ENCODE results near the gene EXOSC9. TPM values are rescaled to one million over a fixed set of nuclear protein-coding genes. Genes with fewer than 3 reads are reported as not detected.
A peak's percentile ranks its signal among the peaks of the same experiment; 100 is the strongest.

EXOSC9 gene
- total and polyA plus RNA-seq, 8 donors, result 10.4 to 162 (median 28.0) TPM

- peaks cover 9 to 27% (median 12%) of the 10 kb centered on the region in 4 donors for H3K4me1 ChIP-seq
- WGBS, 5 donors, result 57 to 86% (median 80%) methylated on average over 1 of the region's 1 CpG
- no peak for DNase-seq
- H3K27me3 ChIP-seq, result no peaks in the 10 kb centered on the region
- no peaks in the 10 kb centered on the region for H3K9me3 ChIP-seq
- H3K27ac ChIP-seq, result no peak overlapping the region
- intact Hi-C loops (cut with DNase I; ENCODE audit: low total_unique reads), result no loop called here
- no peak overlapping the region for H3K4me3 ChIP-seq
- TF ChIP-seq POLR2AphosphoS5 (IDR thresholded peaks at IDR 0.05) (no peak), CTCF (IDR thresholded peaks at IDR 0.05) (no peak), POLR2A (IDR thresholded peaks at IDR 0.05) (no peak)
- H3K36me3 ChIP-seq, result peaks cover 9 to 56% (median 48%) of the 10 kb centered on the region in 4 donors
Measured at GRCh38 chr4:121819216-121819965, 18.3 kb downstream of the EXOSC9 start.

DNA sequence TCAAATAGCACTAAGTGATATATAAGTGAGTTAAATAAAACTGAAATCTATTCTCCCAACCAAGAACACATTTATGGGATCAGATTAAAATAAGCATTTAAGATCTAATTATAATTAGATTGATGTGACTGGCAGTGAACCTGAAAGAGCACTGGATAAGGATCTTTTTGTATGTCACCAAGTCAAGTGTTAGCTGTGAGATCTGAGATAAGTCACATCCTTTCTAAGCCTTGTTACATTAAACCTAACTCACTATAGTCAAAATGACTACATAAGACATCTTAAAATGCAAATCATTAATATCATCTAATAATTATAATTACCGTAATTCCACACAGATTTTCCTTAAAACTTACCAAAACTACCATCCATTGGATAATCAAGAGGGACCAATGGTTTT lies 20.9 kb downstream of the EXOSC9 start:
- TF ChIP-seq EP300 (IDR thresholded peaks at IDR 0.05) (no peak), POLR2AphosphoS5 (IDR thresholded peaks at IDR 0.05) (no peak), CTCF (IDR thresholded peaks at IDR 0.05) (no peak), POLR2A (IDR thresholded peaks at IDR 0.05) (no peak)
- H3K9me3 ChIP-seq, result no peaks in the 10 kb centered on the region
- peak overlapping the region in 2 of 4 donors; percentile 66 to 73 for H3K4me3 ChIP-seq
- intact Hi-C loops (cut with DNase I; ENCODE audit: low total_unique reads), result no loop called here
- 74 to 89% (median 88%) methylated on average over 1 of the region's 1 CpG for WGBS, 5 donors
- no peak for DNase-seq
- peaks cover 0 to 40% (median 22%) of the 10 kb centered on the region in 4 donors for H3K36me3 ChIP-seq
- no peaks in the 10 kb centered on the region for H3K27me3 ChIP-seq
- no peak overlapping the region for H3K27ac ChIP-seq
- H3K4me1 ChIP-seq, result peaks cover 9 to 33% (median 16%) of the 10 kb centered on the region in 4 donors

GRCh38 chr4:121822796-121823504 lies 21.8 kb downstream of the EXOSC9 start:
- 0 to 2% (median 1%) methylated on average over 30 of the region's 30 CpGs for WGBS, 5 donors
- no peaks in the 10 kb centered on the region for H3K27me3 ChIP-seq
- peaks cover 0 to 39% (median 22%) of the 10 kb centered on the region in 4 donors for H3K36me3 ChIP-seq
- no peaks in the 10 kb centered on the region for H3K9me3 ChIP-seq
- no peak for TF ChIP-seq CTCF (IDR thresholded peaks at IDR 0.05)
- no peak for TF ChIP-seq EP300 (IDR thresholded peaks at IDR 0.05)
- TF ChIP-seq POLR2A (IDR thresholded peaks at IDR 0.05), result no peak
- TF ChIP-seq POLR2AphosphoS5 (IDR thresholded peaks at IDR 0.05), result no peak
- DNase-seq, result peak; percentile 25 to 48
- peaks cover 9 to 33% (median 16%) of the 10 kb centered on the region in 4 donors for H3K4me1 ChIP-seq
- peak overlapping the region; percentile 56 to 95 (median 70) for H3K4me3 ChIP-seq
- H3K27ac ChIP-seq, result peak overlapping the region in 3 of 5 donors; percentile 76 to 85 (median 80)
- intact Hi-C loops (cut with DNase I; ENCODE audit: low total_unique reads), result no loop called here

- WGBS, 5 donors, result 0 to 1% (median 0%) methylated on average over 29 to 63 of the region's 63 CpGs
- Histone ChIP-seq H3K4me3 (peak within 1 kb of the TSS; percentile 56 to 95 (median 70)), H3K9me3 (no peaks in the 10 kb centered on the region), H3K36me3 (peaks cover 0 to 35% (median 19%) of the 10 kb centered on the region in 4 donors), H3K27ac (peak within 1 kb of the TSS; percentile 63 to 85 (median 76)), H3K27me3 (no peaks in the 10 kb centered on the region), H3K4me1 (peaks cover 9 to 33% (median 16%) of the 10 kb centered on the region in 4 donors)
- TF ChIP-seq POLR2AphosphoS5 (IDR thresholded peaks at IDR 0.05) (peak; percentile 50 to 82 (median 73)), CTCF (IDR thresholded peaks at IDR 0.05) (no peak)
- DNase-seq, result peak; percentile 97 to 98
- intact Hi-C loops (cut with DNase I; ENCODE audit: low total_unique reads), result no loop called here
Measured at GRCh38 chr4:121823505-121824170, 22.5 kb downstream of the EXOSC9 start, which contains the start of gene CCNA2. Gene CCNA2, minus strand, starts transcription at chr4:121823883. Its CDS starts 255 bp downstream, at chr4:121823628.

All from stomach (tissue), 9 donors.